HG02763 (cell line): ENCODE measurements around the gene KIF3A.

ENCODE experiments used
- ATAC-seq: cut with Tn5 transposase; IDR thresholded peaks from one replicate; pipeline ENCODE4 v1.9.1; 2021; ENCODE audit warnings: mild to moderate bottlenecking, moderate library complexity; ENCODE audit not compliant: unreplicated experiment

Gene KIF3A

GRCh38 chr5:132771503-132771998 is 34.2 kb upstream of the KIF3A start:
- ATAC-seq: no peak

- ATAC-seq: no peak
Measured at GRCh38 chr5:132770476-132771159, 33.3 kb upstream of the KIF3A start.

- no peak for ATAC-seq
Measured at GRCh38 chr5:132768485-132768868, 31.1 kb upstream of the KIF3A start.

GRCh38 chr5:132767150-132767549 is 29.8 kb upstream of the KIF3A start:
- ATAC-seq: no peak

- no peak for ATAC-seq
Measured at GRCh38 chr5:132766806-132767055, 29.4 kb upstream of the KIF3A start.

- no peak for ATAC-seq
Measured at GRCh38 chr5:132766020-132766805, 28.9 kb upstream of the KIF3A start.

- ATAC-seq: no peak
Measured at GRCh38 chr5:132765311-132766019, 28.1 kb upstream of the KIF3A start.

GRCh38 chr5:132764671-132765238 is 27.4 kb upstream of the KIF3A start:
- no peak for ATAC-seq

GRCh38 chr5:132764051-132764450 is 26.7 kb upstream of the KIF3A start:
- ATAC-seq: no peak

- ATAC-seq: no peak
Measured at GRCh38 chr5:132763181-132764036, 26.1 kb upstream of the KIF3A start.

- ATAC-seq: no peak
Measured at GRCh38 chr5:132762246-132763000, 25.1 kb upstream of the KIF3A start.

- no peak for ATAC-seq
Measured at GRCh38 chr5:132761321-132762240, 24.2 kb upstream of the KIF3A start.

- ATAC-seq: no peak
Measured at GRCh38 chr5:132760601-132761317, 23.4 kb upstream of the KIF3A start.

GRCh38 chr5:132760049-132760420 is 22.7 kb upstream of the KIF3A start:
- ATAC-seq: no peak

- ATAC-seq: no peak
Measured at GRCh38 chr5:132759114-132760048, 22.0 kb upstream of the KIF3A start.

- no peak for ATAC-seq
Measured at GRCh38 chr5:132758451-132758850, 21.1 kb upstream of the KIF3A start.

GRCh38 chr5:132756542-132756941 is 19.2 kb upstream of the KIF3A start:
- no peak for ATAC-seq
